Vagina (tissue), 2 donors: Measurements from ENCODE around the gene TDRKH.

Experiments used
- CTCF ChIP-seq, 3 experiments: fragments of 450-650 bp in 2 of 3; fragments of 200-600 bp in 1 of 3; sonication (generic) in 1 of 3; IDR thresholded peaks; one replicate each; pipeline ENCODE4 v1.5.1; 2017 to 2019; ENCODE audit warnings: antibody characterized with exemption in 3 of 3, mild to moderate bottlenecking in 2 of 3, moderate library complexity in 2 of 3
- POLR2A ChIP-seq, 2 donors: fragments of 450-650 bp; IDR thresholded peaks; one replicate each; pipeline ENCODE4 v1.6.1; 2017; ENCODE audit warnings: antibody characterized with exemption in 2 of 2, mild to moderate bottlenecking in 2 of 2, moderate library complexity in 2 of 2
- POLR2AphosphoS5 ChIP-seq, 2 donors: sonication (generic); formaldehyde crosslinking; IDR thresholded peaks; one replicate each; pipeline ENCODE4 v1.9.0; 2017; ENCODE audit warnings: antibody characterized with exemption in 2 of 2, mild to moderate bottlenecking in 2 of 2, low read depth in 1 of 2; ENCODE audit not compliant: insufficient read depth in 1 of 2

- TF ChIP-seq CTCF (IDR thresholded peaks at IDR 0.05) (no peak), POLR2AphosphoS5 (IDR thresholded peaks at IDR 0.05; ENCODE audit: insufficient read depth in 1 of 2, low read depth in 1 of 2) (no peak), POLR2A (IDR thresholded peaks at IDR 0.05) (no peak)
Observed at GRCh38 chr1:151737479-151737878, 52.8 kb downstream of the TDRKH start.
